ENCODE data around the gene SKIC3. TPM values are rescaled to one million over a fixed set of nuclear protein-coding genes. Genes with fewer than 3 reads are reported as not detected.

SKIC3 gene
- total RNA-seq, 1 donor from 2014 or later: 102 TPM

DNA sequence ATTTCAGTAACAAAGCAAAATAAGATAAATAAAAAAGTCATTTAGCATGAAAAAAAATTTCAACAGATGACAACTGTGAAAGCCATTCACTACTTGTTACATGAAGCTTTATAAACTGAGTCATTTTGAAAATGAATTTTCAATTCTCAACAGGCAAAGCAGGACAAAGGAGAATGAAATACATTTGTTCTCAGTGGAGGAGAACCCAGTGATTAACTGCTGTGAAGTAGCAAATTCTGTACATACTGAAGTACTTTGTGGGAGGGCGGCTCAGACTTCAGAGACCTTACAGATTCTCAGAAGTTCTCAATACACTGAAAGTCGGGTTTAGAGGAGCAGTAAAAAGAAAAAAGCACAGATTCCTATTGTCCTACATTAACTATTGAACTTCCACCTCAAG, 21.7 kb downstream of the SKIC3 start:
- H3K27ac Mint-ChIP-seq (ENCODE audit: unreplicated experiment): no peak overlapping the region
- no peak overlapping the region for H3K4me3 Mint-ChIP-seq (ENCODE audit: unreplicated experiment)
- H3K4me1 Mint-ChIP-seq (ENCODE audit: unreplicated experiment): peaks cover 17% of the 10 kb centered on the region
- H3K9me3 Mint-ChIP-seq (ENCODE audit: unreplicated experiment): no peaks in the 10 kb centered on the region
- DNase-seq (ENCODE audit: extremely low spot score, unreplicated experiment): no peak
- peaks cover 53% of the 10 kb centered on the region for H3K36me3 Mint-ChIP-seq (ENCODE audit: unreplicated experiment)
- TF ChIP-seq, protein P1, sequence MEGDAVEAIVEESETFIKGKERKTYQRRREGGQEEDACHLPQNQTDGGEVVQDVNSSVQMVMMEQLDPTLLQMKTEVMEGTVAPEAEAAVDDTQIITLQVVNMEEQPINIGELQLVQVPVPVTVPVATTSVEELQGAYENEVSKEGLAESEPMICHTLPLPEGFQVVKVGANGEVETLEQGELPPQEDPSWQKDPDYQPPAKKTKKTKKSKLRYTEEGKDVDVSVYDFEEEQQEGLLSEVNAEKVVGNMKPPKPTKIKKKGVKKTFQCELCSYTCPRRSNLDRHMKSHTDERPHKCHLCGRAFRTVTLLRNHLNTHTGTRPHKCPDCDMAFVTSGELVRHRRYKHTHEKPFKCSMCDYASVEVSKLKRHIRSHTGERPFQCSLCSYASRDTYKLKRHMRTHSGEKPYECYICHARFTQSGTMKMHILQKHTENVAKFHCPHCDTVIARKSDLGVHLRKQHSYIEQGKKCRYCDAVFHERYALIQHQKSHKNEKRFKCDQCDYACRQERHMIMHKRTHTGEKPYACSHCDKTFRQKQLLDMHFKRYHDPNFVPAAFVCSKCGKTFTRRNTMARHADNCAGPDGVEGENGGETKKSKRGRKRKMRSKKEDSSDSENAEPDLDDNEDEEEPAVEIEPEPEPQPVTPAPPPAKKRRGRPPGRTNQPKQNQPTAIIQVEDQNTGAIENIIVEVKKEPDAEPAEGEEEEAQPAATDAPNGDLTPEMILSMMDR (IDR thresholded peaks at IDR 0.05): no peak
- H3K27me3 Mint-ChIP-seq (ENCODE audit: unreplicated experiment): no peaks in the 10 kb centered on the region

DNA sequence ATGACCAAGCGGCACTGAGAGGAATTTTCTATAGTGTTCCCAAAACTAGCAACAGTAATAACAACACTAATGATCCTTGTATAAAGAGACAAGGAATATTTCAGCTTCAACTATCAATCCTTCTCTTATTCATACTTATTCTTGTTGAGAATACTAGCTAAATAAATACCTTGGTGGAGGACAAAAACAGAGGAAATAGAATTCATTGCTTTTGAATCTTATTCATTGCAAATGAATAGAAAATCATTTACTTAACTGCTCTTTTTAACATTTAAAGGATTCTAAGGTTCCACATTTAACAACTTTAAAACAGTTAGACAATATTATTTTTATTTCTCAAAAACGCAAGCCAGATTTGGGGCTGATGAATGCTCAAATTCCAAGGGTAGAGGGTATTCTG, 22.4 kb downstream of the SKIC3 start:
- no peak for DNase-seq (ENCODE audit: extremely low spot score, unreplicated experiment)
- TF ChIP-seq, protein P1 (IDR thresholded peaks at IDR 0.05): no peak
- no peak overlapping the region for H3K4me3 Mint-ChIP-seq (ENCODE audit: unreplicated experiment)
- H3K36me3 Mint-ChIP-seq (ENCODE audit: unreplicated experiment): peaks cover 58% of the 10 kb centered on the region
- H3K4me1 Mint-ChIP-seq (ENCODE audit: unreplicated experiment): peaks cover 17% of the 10 kb centered on the region
- no peak overlapping the region for H3K27ac Mint-ChIP-seq (ENCODE audit: unreplicated experiment)
- H3K9me3 Mint-ChIP-seq (ENCODE audit: unreplicated experiment): no peaks in the 10 kb centered on the region
- H3K27me3 Mint-ChIP-seq (ENCODE audit: unreplicated experiment): no peaks in the 10 kb centered on the region

DNA sequence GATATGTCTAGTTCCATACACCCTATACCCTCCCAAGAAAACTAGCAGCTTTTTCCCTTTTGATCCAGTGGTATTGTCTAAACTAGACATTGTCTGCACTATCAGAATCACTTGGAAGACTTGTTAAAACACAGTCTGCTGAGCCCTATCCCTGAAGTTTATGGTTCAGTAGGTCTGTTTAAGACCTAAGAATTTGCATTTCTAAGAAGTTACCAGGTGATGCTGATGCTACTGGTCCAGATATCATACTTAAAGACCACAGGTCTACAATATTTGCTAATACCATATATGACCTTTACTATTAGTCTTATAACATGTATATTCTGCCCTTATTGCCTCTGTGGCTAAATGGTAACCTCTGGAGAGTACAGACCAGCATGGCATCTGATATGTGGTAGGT, 23.3 kb downstream of the SKIC3 start:
- DNase-seq (ENCODE audit: extremely low spot score, unreplicated experiment): no peak
- no peaks in the 10 kb centered on the region for H3K9me3 Mint-ChIP-seq (ENCODE audit: unreplicated experiment)
- no peak overlapping the region for H3K27ac Mint-ChIP-seq (ENCODE audit: unreplicated experiment)
- H3K27me3 Mint-ChIP-seq (ENCODE audit: unreplicated experiment): no peaks in the 10 kb centered on the region
- peaks cover 57% of the 10 kb centered on the region for H3K36me3 Mint-ChIP-seq (ENCODE audit: unreplicated experiment)
- no peak overlapping the region for H3K4me3 Mint-ChIP-seq (ENCODE audit: unreplicated experiment)
- TF ChIP-seq, protein P1 (IDR thresholded peaks at IDR 0.05): no peak
- H3K4me1 Mint-ChIP-seq (ENCODE audit: unreplicated experiment): peaks cover 17% of the 10 kb centered on the region

DNA sequence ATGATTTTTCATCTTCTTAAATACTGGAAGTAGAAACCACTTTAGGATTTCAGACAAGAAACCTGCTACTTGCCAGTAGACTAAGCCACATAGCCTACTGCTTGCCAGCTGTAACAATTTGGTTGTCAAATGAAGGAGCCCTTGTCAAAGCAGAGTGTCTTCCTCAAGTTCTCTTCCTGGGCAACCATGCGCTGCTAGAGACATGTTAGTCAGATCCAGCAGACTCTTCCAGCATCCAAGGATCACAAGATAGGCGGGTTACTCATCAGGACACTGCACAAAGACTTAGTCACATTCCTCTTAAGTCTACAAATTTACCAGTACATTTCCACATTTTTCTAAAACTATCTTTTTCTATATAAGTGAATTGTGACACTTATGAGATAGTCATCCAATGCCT, 24.4 kb downstream of the SKIC3 start:
- no peak for DNase-seq (ENCODE audit: extremely low spot score, unreplicated experiment)

DNA sequence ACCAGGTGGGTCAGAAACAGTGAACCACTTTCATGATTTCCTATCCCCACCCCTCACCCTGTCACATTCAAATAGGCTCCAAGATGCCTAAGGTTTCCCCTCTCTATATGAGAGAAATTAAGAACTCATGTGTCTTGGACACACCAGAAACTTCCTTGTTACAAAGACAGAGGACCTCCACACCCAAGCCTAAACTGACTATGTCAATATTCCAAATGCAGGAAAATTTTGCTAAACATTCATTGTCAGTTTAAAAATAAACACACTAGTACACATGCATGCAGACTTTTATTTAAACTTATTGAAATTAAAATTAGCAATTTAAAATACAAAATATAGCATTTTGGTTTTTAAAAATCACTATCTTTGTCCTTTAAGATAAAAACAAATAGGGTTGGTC, 26.2 kb downstream of the SKIC3 start:
- DNase-seq (ENCODE audit: extremely low spot score, unreplicated experiment): no peak
- no peak overlapping the region for H3K4me3 Mint-ChIP-seq (ENCODE audit: unreplicated experiment)
- no peaks in the 10 kb centered on the region for H3K9me3 Mint-ChIP-seq (ENCODE audit: unreplicated experiment)
- H3K27ac Mint-ChIP-seq (ENCODE audit: unreplicated experiment): no peak overlapping the region
- peaks cover 51% of the 10 kb centered on the region for H3K36me3 Mint-ChIP-seq (ENCODE audit: unreplicated experiment)
- H3K27me3 Mint-ChIP-seq (ENCODE audit: unreplicated experiment): no peaks in the 10 kb centered on the region
- TF ChIP-seq, protein P1 (IDR thresholded peaks at IDR 0.05): no peak
- peaks cover 16% of the 10 kb centered on the region for H3K4me1 Mint-ChIP-seq (ENCODE audit: unreplicated experiment)

More for the DNA sequence above, 24.4 kb downstream of the SKIC3 start:
- Mint-ChIP-seq H3K36me3 (ENCODE audit: unreplicated experiment) (peaks cover 58% of the 10 kb centered on the region), H3K4me3 (ENCODE audit: unreplicated experiment) (no peak overlapping the region), H3K4me1 (ENCODE audit: unreplicated experiment) (peaks cover 17% of the 10 kb centered on the region), H3K27ac (ENCODE audit: unreplicated experiment) (no peak overlapping the region), H3K9me3 (ENCODE audit: unreplicated experiment) (no peaks in the 10 kb centered on the region), H3K27me3 (ENCODE audit: unreplicated experiment) (no peaks in the 10 kb centered on the region)
- TF ChIP-seq, protein P1 (IDR thresholded peaks at IDR 0.05): no peak

All from osteocyte (in vitro differentiated cells).